ENCODE data around the gene DPYSL5. TPM values are rescaled to one million over a fixed set of nuclear protein-coding genes. Genes with fewer than 3 reads are reported as not detected.
A peak's percentile ranks its signal among the peaks of the same experiment; 100 is the strongest.

Gene DPYSL5
- total RNA-seq, 2 donors from 2014 or later = 3.1 to 3.5 TPM

DNA sequence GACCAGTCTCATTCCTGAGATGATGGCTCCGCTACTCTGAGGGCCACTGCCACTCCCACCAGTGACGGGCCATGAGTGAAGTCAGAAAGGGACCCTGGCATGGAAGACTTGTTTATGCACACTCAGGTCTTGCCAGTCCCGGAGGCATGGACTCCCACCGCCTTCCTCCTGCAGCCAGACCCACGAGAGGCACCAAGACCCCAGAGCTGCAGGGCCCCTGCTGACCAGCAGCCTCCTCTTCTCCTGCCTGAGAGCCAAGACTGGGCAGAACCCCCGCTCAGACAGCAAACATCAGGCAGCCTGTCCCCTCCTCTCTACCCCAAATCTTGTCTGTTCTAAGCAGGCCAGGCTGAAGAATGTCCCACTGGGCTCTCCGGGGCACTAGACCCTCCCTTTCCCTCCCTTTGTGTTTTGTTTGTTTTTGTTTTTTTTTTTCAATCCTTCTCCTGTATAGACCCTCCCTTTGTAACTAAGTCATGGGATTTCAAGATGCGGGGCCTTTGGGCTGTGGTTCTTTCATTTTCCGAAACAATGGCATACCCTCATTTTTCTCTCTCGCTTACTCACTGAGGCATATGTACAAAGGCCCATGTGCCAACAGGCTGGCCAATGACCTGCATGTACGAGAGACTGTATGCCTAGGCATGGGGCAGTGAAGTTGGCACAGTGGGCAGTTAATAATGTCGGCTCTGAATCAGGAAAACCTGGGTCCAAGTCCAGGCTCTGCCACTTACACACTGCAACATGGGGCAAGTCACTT is 98.2 kb downstream of the DPYSL5 start:
- Mint-ChIP-seq H3K36me3 (ENCODE audit: low read depth) (no peaks in the 10 kb centered on the region), H3K4me3 (no peak overlapping the region), H3K9me3 (no peaks in the 10 kb centered on the region), H3K4me1 (peaks cover 12% of the 10 kb centered on the region), H3K27me3 (ENCODE audit: insufficient read depth) (peaks cover 33% of the 10 kb centered on the region), H3K27ac (no peak overlapping the region)
- TF ChIP-seq, protein P1, sequence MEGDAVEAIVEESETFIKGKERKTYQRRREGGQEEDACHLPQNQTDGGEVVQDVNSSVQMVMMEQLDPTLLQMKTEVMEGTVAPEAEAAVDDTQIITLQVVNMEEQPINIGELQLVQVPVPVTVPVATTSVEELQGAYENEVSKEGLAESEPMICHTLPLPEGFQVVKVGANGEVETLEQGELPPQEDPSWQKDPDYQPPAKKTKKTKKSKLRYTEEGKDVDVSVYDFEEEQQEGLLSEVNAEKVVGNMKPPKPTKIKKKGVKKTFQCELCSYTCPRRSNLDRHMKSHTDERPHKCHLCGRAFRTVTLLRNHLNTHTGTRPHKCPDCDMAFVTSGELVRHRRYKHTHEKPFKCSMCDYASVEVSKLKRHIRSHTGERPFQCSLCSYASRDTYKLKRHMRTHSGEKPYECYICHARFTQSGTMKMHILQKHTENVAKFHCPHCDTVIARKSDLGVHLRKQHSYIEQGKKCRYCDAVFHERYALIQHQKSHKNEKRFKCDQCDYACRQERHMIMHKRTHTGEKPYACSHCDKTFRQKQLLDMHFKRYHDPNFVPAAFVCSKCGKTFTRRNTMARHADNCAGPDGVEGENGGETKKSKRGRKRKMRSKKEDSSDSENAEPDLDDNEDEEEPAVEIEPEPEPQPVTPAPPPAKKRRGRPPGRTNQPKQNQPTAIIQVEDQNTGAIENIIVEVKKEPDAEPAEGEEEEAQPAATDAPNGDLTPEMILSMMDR (conservative IDR thresholded peaks at IDR 0.05) = no peak
- H3K4me3 ChIP-seq (ENCODE audit: low read length) = no peak overlapping the region
- H3K36me3 ChIP-seq (ENCODE audit: control insufficient read depth, insufficient read depth, low read length) = no peaks in the 10 kb centered on the region
- peaks cover 6% of the 10 kb centered on the region for H3K27me3 ChIP-seq (ENCODE audit: control insufficient read depth, insufficient read depth, low read length, poor library complexity, severe bottlenecking)
- H3K27ac ChIP-seq (ENCODE audit: low read depth, low read length) = peak overlapping the region; percentile 17
- H3K9ac ChIP-seq (ENCODE audit: extremely low read depth, low read length, poor library complexity, severe bottlenecking) = no peak overlapping the region
- DNase-seq = no peak
- H3K4me1 ChIP-seq (ENCODE audit: control insufficient read depth, insufficient read depth, low read length) = peaks cover 6% of the 10 kb centered on the region
- no peaks in the 10 kb centered on the region for H3K9me3 ChIP-seq (ENCODE audit: control insufficient read depth, low read length)
- 83 to 95% methylated on average over 5 to 12 of the region's 12 CpGs for WGBS, 2 experiments (ENCODE audit: insufficient coverage in 1 of 2, insufficient read length in 1 of 2)

DNA sequence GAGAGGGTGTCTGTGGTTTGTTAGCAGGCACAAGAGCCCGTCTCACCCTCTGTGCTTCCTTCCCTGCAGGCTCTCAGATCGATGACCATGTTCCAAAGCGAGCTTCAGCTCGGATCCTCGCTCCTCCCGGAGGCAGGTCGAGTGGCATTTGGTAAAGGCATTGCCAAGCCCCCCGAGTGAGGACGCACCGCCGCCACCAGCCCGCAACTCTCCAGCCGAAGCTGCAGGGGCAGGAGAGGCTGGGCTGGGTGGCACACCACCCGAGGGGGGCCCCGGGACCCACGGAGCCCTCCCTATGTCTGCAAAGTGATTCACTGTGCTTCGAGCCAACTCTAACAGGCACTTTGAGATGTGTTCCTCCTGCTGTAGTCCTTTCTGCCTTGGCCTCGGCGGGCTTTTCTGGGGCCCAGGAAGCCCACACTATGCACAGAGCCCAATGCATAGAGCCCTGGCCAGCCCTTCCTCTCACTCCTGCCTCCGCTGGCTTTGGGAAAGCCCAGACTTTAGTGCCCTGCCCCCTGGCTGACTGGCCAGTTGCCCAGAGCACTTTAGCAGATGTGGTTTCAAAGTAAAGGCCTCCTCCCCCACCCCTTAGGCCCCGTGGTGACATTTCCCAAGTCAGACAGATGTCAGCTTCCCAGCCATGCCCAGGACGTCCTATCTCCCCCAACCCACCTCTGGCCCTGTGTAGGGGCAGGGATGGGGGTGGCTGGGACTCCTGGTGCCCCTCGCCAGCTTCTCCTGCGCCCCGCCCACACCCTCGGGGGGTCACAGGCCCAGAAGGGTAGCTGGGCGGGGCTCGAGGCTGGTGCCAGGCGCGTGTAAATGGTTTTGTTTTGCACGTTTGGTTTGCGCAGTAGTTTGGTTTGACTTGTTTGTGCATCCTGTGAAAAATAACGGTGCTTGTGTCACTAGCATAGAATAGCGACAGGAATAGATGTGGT is 99.2 kb downstream of the DPYSL5 start:
- Mint-ChIP-seq H3K36me3 (ENCODE audit: low read depth) (no peaks in the 10 kb centered on the region), H3K4me3 (no peak overlapping the region), H3K27ac (no peak overlapping the region), H3K27me3 (ENCODE audit: insufficient read depth) (peaks cover 31% of the 10 kb centered on the region), H3K4me1 (peaks cover 12% of the 10 kb centered on the region), H3K9me3 (no peaks in the 10 kb centered on the region)
- H3K9ac ChIP-seq (ENCODE audit: extremely low read depth, low read length, poor library complexity, severe bottlenecking) = no peak overlapping the region
- no peak overlapping the region for H3K27ac ChIP-seq (ENCODE audit: low read depth, low read length)
- peaks cover 6% of the 10 kb centered on the region for H3K4me1 ChIP-seq (ENCODE audit: control insufficient read depth, insufficient read depth, low read length)
- DNase-seq = no peak
- H3K4me3 ChIP-seq (ENCODE audit: low read length) = no peak overlapping the region
- 86 to 92% methylated on average over 26 to 34 of the region's 34 CpGs for WGBS, 2 experiments (ENCODE audit: insufficient coverage in 1 of 2, insufficient read length in 1 of 2)
- H3K9me3 ChIP-seq (ENCODE audit: control insufficient read depth, low read length) = no peaks in the 10 kb centered on the region
- H3K27me3 ChIP-seq (ENCODE audit: control insufficient read depth, insufficient read depth, low read length, poor library complexity, severe bottlenecking) = peaks cover 6% of the 10 kb centered on the region
- no peaks in the 10 kb centered on the region for H3K36me3 ChIP-seq (ENCODE audit: control insufficient read depth, insufficient read depth, low read length)
- TF ChIP-seq, protein P1 (conservative IDR thresholded peaks at IDR 0.05) = no peak

DNA sequence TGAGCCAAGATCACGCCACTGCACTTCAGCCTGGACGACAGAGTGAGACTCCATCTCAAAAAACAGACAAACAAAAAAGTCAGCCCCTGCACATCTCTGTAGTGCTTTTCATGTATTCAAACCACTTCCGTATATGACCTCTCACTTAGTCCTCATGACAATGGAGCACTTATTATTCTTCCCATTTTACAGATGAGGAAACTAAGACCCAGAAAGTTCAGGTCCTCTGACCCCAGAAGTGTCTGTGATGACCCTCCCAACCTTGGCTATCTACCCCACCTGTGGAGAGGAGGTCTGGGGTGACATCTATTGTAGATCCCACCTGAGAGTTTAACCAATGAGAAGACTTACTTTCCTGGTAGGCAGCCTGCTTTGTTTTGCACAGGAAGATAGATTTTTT is 100.9 kb downstream of the DPYSL5 start:
- H3K9me3 ChIP-seq (ENCODE audit: control insufficient read depth, low read length) = no peaks in the 10 kb centered on the region
- no peaks in the 10 kb centered on the region for H3K36me3 ChIP-seq (ENCODE audit: control insufficient read depth, insufficient read depth, low read length)
- peaks cover 14% of the 10 kb centered on the region for H3K27me3 Mint-ChIP-seq (ENCODE audit: insufficient read depth)
- H3K36me3 Mint-ChIP-seq (ENCODE audit: low read depth) = no peaks in the 10 kb centered on the region
- no peaks in the 10 kb centered on the region for H3K9me3 Mint-ChIP-seq
- no peak overlapping the region for H3K27ac ChIP-seq (ENCODE audit: low read depth, low read length)
- TF ChIP-seq, protein P1 (conservative IDR thresholded peaks at IDR 0.05) = no peak
- no peaks in the 10 kb centered on the region for H3K4me1 Mint-ChIP-seq
- H3K9ac ChIP-seq (ENCODE audit: extremely low read depth, low read length, poor library complexity, severe bottlenecking) = no peak overlapping the region
- H3K4me3 ChIP-seq (ENCODE audit: low read length) = no peak overlapping the region
- H3K4me1 ChIP-seq (ENCODE audit: control insufficient read depth, insufficient read depth, low read length) = no peaks in the 10 kb centered on the region
- no peak for DNase-seq
- WGBS, 2 experiments (ENCODE audit: insufficient coverage in 1 of 2, insufficient read length in 1 of 2) = 87 to 95% methylated on average over 3 of the region's 3 CpGs
- no peak overlapping the region for H3K27ac Mint-ChIP-seq
- H3K4me3 Mint-ChIP-seq = no peak overlapping the region
- H3K27me3 ChIP-seq (ENCODE audit: control insufficient read depth, insufficient read depth, low read length, poor library complexity, severe bottlenecking) = peaks cover under 1% of the 10 kb centered on the region
